Right lobe of liver (tissue), 4 donors: Measurements from ENCODE around the gene PLCB2.

Experiments
- POLR2A ChIP-seq: fragments of 450-650 bp; IDR thresholded peaks from one replicate; pipeline ENCODE4 v1.6.1; 2017; ENCODE audit warnings: antibody characterized with exemption, mild to moderate bottlenecking
- TF ChIP-seq, protein P1 (sequence below), 4 donors: fragments of 200-600 bp in 3 of 4; fragments of 450-650 bp in 1 of 4; IDR thresholded peaks; one replicate each; pipeline versions ENCODE4 v1.5.1 to v1.8.0; 2016 to 2022; ENCODE audit warnings: antibody characterized with exemption in 4 of 4, mild to moderate bottlenecking in 2 of 4
- donor health status: DM: no; HTN: no; CAD: no.
- donor health status: DM: no; HTN: no; CAD: no.
- donor health status: DM: no; HTN: yes; CAD: no.

DNA sequence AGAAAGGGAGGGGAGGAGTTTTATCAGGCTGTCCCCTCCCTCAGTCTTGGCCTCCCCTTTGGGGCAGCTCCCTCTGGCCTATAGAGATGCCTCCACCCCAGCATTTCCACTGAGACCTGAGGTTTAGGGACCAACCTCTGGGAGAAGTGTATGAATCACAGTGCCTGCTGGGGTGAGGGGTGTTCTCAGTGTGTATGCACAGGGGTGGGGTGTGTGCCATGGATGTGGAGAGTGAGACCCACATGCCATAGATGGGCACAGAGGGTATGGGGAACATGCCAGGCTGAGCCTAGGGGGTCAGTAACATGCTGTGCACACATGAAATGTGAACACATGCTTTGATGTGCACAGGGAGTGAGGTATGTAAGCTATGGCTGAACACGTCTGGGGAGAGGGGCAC lies 12.4 kb downstream of the PLCB2 start:
- TF ChIP-seq, protein P1, sequence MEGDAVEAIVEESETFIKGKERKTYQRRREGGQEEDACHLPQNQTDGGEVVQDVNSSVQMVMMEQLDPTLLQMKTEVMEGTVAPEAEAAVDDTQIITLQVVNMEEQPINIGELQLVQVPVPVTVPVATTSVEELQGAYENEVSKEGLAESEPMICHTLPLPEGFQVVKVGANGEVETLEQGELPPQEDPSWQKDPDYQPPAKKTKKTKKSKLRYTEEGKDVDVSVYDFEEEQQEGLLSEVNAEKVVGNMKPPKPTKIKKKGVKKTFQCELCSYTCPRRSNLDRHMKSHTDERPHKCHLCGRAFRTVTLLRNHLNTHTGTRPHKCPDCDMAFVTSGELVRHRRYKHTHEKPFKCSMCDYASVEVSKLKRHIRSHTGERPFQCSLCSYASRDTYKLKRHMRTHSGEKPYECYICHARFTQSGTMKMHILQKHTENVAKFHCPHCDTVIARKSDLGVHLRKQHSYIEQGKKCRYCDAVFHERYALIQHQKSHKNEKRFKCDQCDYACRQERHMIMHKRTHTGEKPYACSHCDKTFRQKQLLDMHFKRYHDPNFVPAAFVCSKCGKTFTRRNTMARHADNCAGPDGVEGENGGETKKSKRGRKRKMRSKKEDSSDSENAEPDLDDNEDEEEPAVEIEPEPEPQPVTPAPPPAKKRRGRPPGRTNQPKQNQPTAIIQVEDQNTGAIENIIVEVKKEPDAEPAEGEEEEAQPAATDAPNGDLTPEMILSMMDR (IDR thresholded peaks at IDR 0.05), result no peak
- no peak for TF ChIP-seq POLR2A
